Measurements from ENCODE around the gene ZC3H7A. TPM values are rescaled to one million over a fixed set of nuclear protein-coding genes. Genes with fewer than 3 reads are reported as not detected.

The ZC3H7A gene
- total RNA-seq, 1 experiment from 2014 or later: 42.4 TPM

GRCh38 chr16:11738742-11739544 is 58.1 kb downstream of the ZC3H7A start:
- DNase-seq (ENCODE audit: low read depth): no peak

DNA sequence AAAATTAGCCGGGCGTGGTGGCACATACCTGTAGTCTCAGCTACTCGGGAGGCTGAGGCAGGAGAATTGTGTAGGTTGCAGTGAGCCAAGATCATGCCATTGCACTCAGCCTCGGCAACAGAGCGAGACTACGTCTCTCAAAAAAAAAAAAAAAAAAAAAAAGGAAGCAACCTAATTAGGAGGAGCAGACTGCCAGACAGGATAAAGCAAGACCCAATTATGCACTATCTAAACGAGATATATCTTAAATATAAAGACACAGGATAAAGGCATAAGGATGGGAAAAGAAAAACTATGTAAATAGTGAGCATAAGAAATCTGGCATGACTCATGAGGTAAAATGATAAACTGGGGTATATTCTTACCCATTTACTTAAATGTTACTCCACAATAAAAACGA is 59.3 kb downstream of the ZC3H7A start:
- DNase-seq (ENCODE audit: low read depth): no peak

DNA sequence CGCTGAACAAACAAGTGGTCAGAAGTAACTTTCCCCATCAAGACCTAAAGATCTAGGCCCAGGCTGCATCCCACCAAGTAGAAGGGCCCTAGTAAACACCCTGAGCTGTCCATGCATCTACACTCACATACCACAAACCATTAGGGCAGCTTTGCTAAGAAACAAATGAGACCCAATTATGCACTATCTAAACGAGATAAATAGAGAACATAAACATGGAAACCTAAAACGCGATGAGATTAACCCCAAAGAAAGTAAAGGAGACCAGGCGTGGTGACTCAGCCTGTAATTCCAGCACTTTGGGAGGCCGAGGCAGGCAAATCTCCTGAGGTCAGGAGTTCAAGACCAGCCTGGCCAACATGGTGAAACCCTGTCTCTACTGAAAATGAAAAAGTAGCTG is 60.2 kb downstream of the ZC3H7A start:
- DNase-seq (ENCODE audit: low read depth): no peak

GRCh38 chr16:11735787-11736186 is 61.3 kb downstream of the ZC3H7A start:
- no peak for DNase-seq (ENCODE audit: low read depth)

GRCh38 chr16:11734653-11735043 is 62.4 kb downstream of the ZC3H7A start:
- DNase-seq (ENCODE audit: low read depth): no peak

- DNase-seq (ENCODE audit: low read depth): no peak
These were observed 62.9 kb downstream of the ZC3H7A start for GRCh38 chr16:11734025-11734652.

GRCh38 chr16:11731222-11731621 is 65.8 kb downstream of the ZC3H7A start:
- DNase-seq (ENCODE audit: low read depth): no peak

GRCh38 chr16:11729787-11730186 is 67.3 kb downstream of the ZC3H7A start:
- DNase-seq (ENCODE audit: low read depth): no peak

GRCh38 chr16:11727796-11728543 is 69.1 kb downstream of the ZC3H7A start:
- no peak for DNase-seq (ENCODE audit: low read depth)

GRCh38 chr16:11726008-11726407 is 71.0 kb downstream of the ZC3H7A start:
- no peak for DNase-seq (ENCODE audit: low read depth)

DNA sequence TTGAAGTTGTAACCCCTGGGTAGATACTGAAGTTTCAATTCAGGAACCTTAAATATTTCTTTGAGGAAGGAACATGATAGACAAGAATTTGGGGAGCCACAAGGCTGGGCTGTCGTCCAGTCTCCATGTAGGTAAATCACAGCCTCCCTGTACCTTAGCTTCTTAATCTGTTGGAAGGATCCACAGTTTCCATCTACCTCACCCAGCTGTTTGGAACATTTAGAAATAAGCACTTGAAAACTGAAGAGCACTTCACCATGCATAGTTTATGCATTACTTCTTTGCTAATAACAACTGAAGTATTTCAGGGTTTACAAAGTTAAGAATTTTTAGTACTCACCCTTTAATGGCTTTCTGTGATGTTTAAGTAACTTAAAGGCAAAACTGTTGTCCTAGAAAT is 71.6 kb downstream of the ZC3H7A start:
- no peak for DNase-seq (ENCODE audit: low read depth)

GRCh38 chr16:11722468-11722808 is 74.6 kb downstream of the ZC3H7A start:
- no peak for DNase-seq (ENCODE audit: low read depth)

GRCh38 chr16:11721781-11722467 is 75.1 kb downstream of the ZC3H7A start:
- DNase-seq (ENCODE audit: low read depth): no peak

GRCh38 chr16:11719762-11720161 is 77.3 kb downstream of the ZC3H7A start:
- no peak for DNase-seq (ENCODE audit: low read depth)

GRCh38 chr16:11719171-11719570 is 77.9 kb downstream of the ZC3H7A start:
- DNase-seq (ENCODE audit: low read depth): no peak

- DNase-seq (ENCODE audit: low read depth): no peak
These were observed 79.2 kb downstream of the ZC3H7A start for GRCh38 chr16:11717811-11718210.

DNA sequence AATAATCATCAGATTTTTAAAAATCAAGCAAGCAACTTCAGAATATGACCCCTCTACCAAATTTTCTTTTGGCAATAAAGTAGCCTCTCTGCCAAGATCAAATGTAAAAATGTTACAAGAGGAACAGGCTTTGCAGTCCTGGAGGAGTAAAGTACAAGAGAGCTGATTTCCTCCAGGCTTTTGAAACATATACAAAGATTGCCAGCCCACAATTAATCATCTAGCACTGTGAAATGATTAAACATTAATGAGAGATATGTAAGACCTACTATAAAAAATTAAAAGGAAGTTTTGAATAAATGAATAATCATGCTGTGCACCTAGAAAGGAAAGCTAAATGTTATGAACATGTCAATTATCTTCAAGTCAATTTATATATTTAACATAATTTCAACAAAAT is 80.7 kb downstream of the ZC3H7A start:
- DNase-seq (ENCODE audit: low read depth): no peak

DNA sequence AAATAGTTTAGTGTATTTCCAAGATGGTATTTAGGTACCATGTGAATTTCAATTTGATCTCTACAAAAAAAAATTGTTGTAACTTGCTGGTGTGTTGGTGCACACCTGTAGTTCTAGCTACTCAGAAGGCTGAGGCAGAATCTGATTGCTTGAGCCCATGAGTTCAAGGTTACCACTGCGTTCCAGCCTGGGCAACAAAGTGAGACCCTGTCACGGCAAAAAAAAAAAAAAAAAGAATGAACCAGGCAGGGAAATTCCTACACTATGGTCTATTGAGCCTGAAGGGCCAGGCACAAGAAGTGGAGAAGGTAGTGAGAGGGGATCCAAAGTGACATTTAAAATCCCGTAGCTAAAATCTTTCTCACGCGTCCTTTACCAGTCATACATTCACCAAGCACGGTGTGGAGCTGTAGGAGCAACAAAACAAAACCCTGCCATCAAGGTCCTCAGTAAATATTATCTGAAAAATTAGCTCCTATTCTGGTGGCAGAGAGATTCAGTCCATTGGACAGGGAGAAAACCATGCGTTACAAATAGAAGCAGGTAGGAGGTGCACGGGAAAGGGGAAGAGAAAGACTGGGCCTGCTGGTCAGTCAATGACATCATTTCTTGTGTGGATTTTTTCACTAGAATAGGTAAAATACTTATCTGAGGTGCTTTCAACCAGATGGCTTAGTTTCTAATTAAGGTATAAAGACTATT is 81.7 kb downstream of the ZC3H7A start:
- no peak for DNase-seq (ENCODE audit: low read depth)

- no peak for DNase-seq (ENCODE audit: low read depth)
These were observed 84.9 kb downstream of the ZC3H7A start for GRCh38 chr16:11712122-11712521.

- DNase-seq (ENCODE audit: low read depth): no peak
These were observed 85.4 kb downstream of the ZC3H7A start for GRCh38 chr16:11711662-11712061.

- peak; percentile 29 for DNase-seq (ENCODE audit: low read depth)
These were observed 88.6 kb downstream of the ZC3H7A start for GRCh38 chr16:11708421-11708820.
